NCI-H2171 treated with DMSO at 0.1 percent for 48 hours (cell line): Measurements from ENCODE around the gene USP22.

Experiments
- DNase-seq: peaks from one replicate; lab custom pipeline; 2025; lab: John Stamatoyannopoulos, UW

Gene USP22

GRCh38 chr17:20988001-20988636, 54.7 kb downstream of the USP22 start:
- DNase-seq, result no peak

- DNase-seq, result no peak
These were observed 55.3 kb downstream of the USP22 start for GRCh38 chr17:20987511-20987910.

- no peak for DNase-seq
These were observed 55.9 kb downstream of the USP22 start for GRCh38 chr17:20986767-20987510.

GRCh38 chr17:20983359-20983637, 59.5 kb downstream of the USP22 start:
- DNase-seq, result no peak

GRCh38 chr17:20982589-20983358, 60.0 kb downstream of the USP22 start:
- DNase-seq, result no peak

GRCh38 chr17:20981046-20981920, 61.5 kb downstream of the USP22 start:
- no peak for DNase-seq

GRCh38 chr17:20979792-20980083, 63.1 kb downstream of the USP22 start:
- no peak for DNase-seq

- peak; percentile 89 for DNase-seq
These were observed 63.6 kb downstream of the USP22 start for GRCh38 chr17:20979007-20979791.

GRCh38 chr17:20977609-20978253, 65.1 kb downstream of the USP22 start:
- peak; percentile 84 for DNase-seq

GRCh38 chr17:20975566-20975965, 67.2 kb downstream of the USP22 start:
- DNase-seq, result no peak

- DNase-seq, result no peak
These were observed 72.5 kb downstream of the USP22 start for GRCh38 chr17:20970329-20970728.

- no peak for DNase-seq
These were observed 73.7 kb downstream of the USP22 start for GRCh38 chr17:20968913-20969616.

GRCh38 chr17:20967776-20968175, 75.0 kb downstream of the USP22 start:
- no peak for DNase-seq

- DNase-seq, result no peak
These were observed 75.9 kb downstream of the USP22 start for GRCh38 chr17:20966870-20967269.

GRCh38 chr17:20965492-20965891, 77.3 kb downstream of the USP22 start:
- no peak for DNase-seq

- no peak for DNase-seq
These were observed 81.2 kb downstream of the USP22 start for GRCh38 chr17:20961586-20961985.

- no peak for DNase-seq
These were observed 81.9 kb downstream of the USP22 start for GRCh38 chr17:20960871-20961270.

GRCh38 chr17:20955427-20956323, 87.1 kb downstream of the USP22 start:
- no peak for DNase-seq

GRCh38 chr17:20954794-20955193, 88.0 kb downstream of the USP22 start:
- DNase-seq, result no peak
